Sigmoid colon (tissue), 7 donors: ENCODE data around the gene IL11. TPM values are rescaled to one million over a fixed set of nuclear protein-coding genes. Genes with fewer than 3 reads are reported as not detected.
A peak's percentile ranks its signal among the peaks of the same experiment; 100 is the strongest.

Experiments
- DNase-seq: peaks from one replicate; pipeline ENCODE4 v3.0.0-alpha.2; 2019
- H3K27ac ChIP-seq, 4 donors: fragments of 200-600 bp; sonication (generic); one replicate each; pipeline ENCODE4 v1.5.1; 2016 to 2019; ENCODE audit warnings: mild to moderate bottlenecking in 1 of 4
- H3K27me3 ChIP-seq, 3 donors: fragments of 200-600 bp; sonication (generic); one replicate each; pipeline ENCODE4 v1.5.1; 2019; ENCODE audit warnings: mild to moderate bottlenecking in 1 of 3
- H3K36me3 ChIP-seq, 4 donors: fragments of 200-600 bp; sonication (generic); one replicate each; pipeline ENCODE4 v1.5.1; 2016 to 2019
- H3K4me1 ChIP-seq, 4 donors: fragments of 200-600 bp; sonication (generic); one replicate each; pipeline ENCODE4 v1.5.1; 2017 to 2019
- H3K4me3 ChIP-seq, 4 donors: fragments of 200-600 bp; sonication (generic); one replicate each; pipeline ENCODE4 v1.5.1; 2017 to 2019; ENCODE audit warnings: mild to moderate bottlenecking in 2 of 4, moderate library complexity in 1 of 4
- H3K9me3 ChIP-seq, 4 donors: fragments of 200-600 bp in 3 of 4; sonication (generic) in 3 of 4; one replicate each; pipeline versions ENCODE4 v1.5.1 to v1.6.1; 2013 to 2019
- CTCF ChIP-seq, 4 experiments: fragments of 450-650 bp in 3 of 4; fragments of 200-600 bp in 1 of 4; IDR thresholded peaks; one replicate each; pipeline ENCODE4 v1.5.1; 2016 to 2019; ENCODE audit warnings: antibody characterized with exemption in 4 of 4, mild to moderate bottlenecking in 3 of 4, moderate library complexity in 2 of 4
- EP300 ChIP-seq, 4 donors: sonication (generic); formaldehyde crosslinking; IDR thresholded peaks; one replicate each; pipeline ENCODE4 v1.6.1; 2017; ENCODE audit warnings: antibody characterized with exemption in 4 of 4
- POLR2A ChIP-seq, 2 donors: fragments of 450-650 bp; IDR thresholded peaks; one replicate each; pipeline ENCODE4 v1.6.1; 2016; ENCODE audit warnings: antibody characterized with exemption in 2 of 2, mild to moderate bottlenecking in 2 of 2, moderate library complexity in 2 of 2
- POLR2AphosphoS5 ChIP-seq, 4 donors: sonication (generic); formaldehyde crosslinking; IDR thresholded peaks; one replicate each; pipeline ENCODE4 v1.6.1; 2017; ENCODE audit warnings: antibody characterized with exemption in 4 of 4
- WGBS, 2 donors: extraction: QIAGEN DNeasy Blood & Tissue Kit; methylation state at CpG; one replicate each; pipeline ENCODE4 v1.1.7; 2013; 5-methylcytosine and 5-hydroxymethylcytosine counted together
- intact Hi-C: fragments of 100-400 bp; cut with DNase I; formaldehyde crosslinking; loops from one replicate; pipeline ENCODE4 v1.15.1; 2023
- polyA plus RNA-seq, 3 donors: library from polyadenylated mRNA; stranded (reverse); fragments of 200-250 nt; gene quantifications; one replicate each; pipeline ENCODE4 v1.2.3, GENCODE V29; 2013
- total RNA-seq, 4 donors: library from RNA; depleted of rRNA; stranded (reverse); fragments of >200 nt; gene quantifications; one replicate each; pipeline ENCODE4 v1.1.0, GENCODE V29; 2016
- donor health status: healthy with polysubstance abuse.
- donor health status: Bipolar disorder and iron deficiency.
- donor health status: healthy.

Gene IL11
- total and polyA plus RNA-seq, 7 donors = 0.74 to 4.4 (median 0.81) TPM; not detected in 4

DNA sequence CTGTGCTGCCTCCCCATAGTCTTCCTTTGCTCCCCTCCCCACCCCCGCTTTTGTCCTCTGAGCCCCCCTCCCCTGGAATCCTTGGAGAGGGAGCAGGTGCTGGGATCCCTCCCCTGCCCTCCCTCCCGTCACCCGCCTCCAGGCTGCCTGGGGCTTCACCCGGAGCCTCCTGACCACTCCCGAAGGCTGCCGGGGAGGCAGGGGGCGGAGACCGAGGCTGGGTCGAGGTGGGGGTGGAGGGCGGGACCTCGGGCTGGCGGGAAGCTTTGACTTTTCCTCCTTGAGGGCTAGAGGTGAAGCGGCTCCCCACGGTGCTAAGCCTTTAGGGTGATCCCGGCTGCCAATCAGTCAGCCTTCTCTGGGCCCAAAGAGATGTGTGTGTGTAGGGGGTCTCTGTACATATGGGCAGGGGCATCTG lies 29.1 kb downstream of the IL11 start:
- Histone ChIP-seq H3K27ac (peak overlapping the region; percentile 88 to 97 (median 94)), H3K4me1 (peaks cover 0 to 29% (median 23%) of the 10 kb centered on the region in 4 donors), H3K36me3 (peaks cover 0 to 26% (median 14%) of the 10 kb centered on the region in 4 donors), H3K27me3 (peaks cover 0 to 3% (median 0%) of the 10 kb centered on the region in 3 donors), H3K4me3 (peak overlapping the region; percentile 55 to 96 (median 78)), H3K9me3 (no peaks in the 10 kb centered on the region)
- WGBS, 2 donors = 1 to 2% methylated on average over 15 of the region's 15 CpGs
- peak; percentile 91 for DNase-seq
- intact Hi-C loops = loop anchor here (2.0 to 5.0 kb wide), 3 partner anchors 39 to 314 kb away; partner anchors contain the start of gene U2AF2
- TF ChIP-seq POLR2A (IDR thresholded peaks at IDR 0.05) (no peak), POLR2AphosphoS5 (IDR thresholded peaks at IDR 0.05) (peak in 3 of 4 donors; percentile 8 to 29 (median 23))

DNA sequence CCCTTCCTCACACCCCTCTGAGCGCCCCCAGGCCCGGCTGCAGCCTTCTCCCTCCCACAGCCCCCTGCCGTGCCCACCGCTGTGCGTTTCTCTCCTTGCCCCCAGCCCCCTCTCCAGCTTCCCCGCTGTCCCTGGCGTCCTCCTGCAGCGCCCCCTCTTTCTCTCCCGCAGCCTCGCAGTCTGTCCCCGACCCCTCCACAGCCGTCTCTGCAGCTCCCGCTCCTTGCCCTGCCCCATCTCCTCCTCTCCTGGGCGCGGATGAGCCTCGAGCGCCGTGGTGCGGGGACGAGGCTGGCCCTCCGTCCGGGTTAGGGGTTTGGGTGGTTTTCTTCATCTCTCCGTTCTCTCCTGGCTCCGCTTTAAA lies 29.5 kb downstream of the IL11 start:
- DNase-seq = no peak
- H3K4me3 ChIP-seq = peak overlapping the region; percentile 55 to 96 (median 78)
- intact Hi-C loops = loop anchor here (2.0 to 5.0 kb wide), 3 partner anchors 38 to 314 kb away; partner anchors contain the start of gene U2AF2
- H3K36me3 ChIP-seq = peaks cover 0 to 25% (median 14%) of the 10 kb centered on the region in 4 donors
- H3K27me3 ChIP-seq = peaks cover 0 to 4% (median 0%) of the 10 kb centered on the region in 3 donors
- H3K9me3 ChIP-seq = no peaks in the 10 kb centered on the region
- H3K4me1 ChIP-seq = peaks cover 0 to 29% (median 23%) of the 10 kb centered on the region in 4 donors
- WGBS, 2 donors = 1 to 2% methylated on average over 24 of the region's 24 CpGs
- TF ChIP-seq POLR2AphosphoS5 (IDR thresholded peaks at IDR 0.05) (no peak), CTCF (IDR thresholded peaks at IDR 0.05) (peak in 1 of 4 experiments; percentile 17)
- peak overlapping the region; percentile 88 to 97 (median 94) for H3K27ac ChIP-seq

GRCh38 chr19:55339889-55340783 lies 30.1 kb downstream of the IL11 start:
- H3K4me3 ChIP-seq = peak overlapping the region; percentile 55 to 96 (median 78)
- H3K36me3 ChIP-seq = peaks cover 0 to 25% (median 14%) of the 10 kb centered on the region in 4 donors
- H3K27ac ChIP-seq = peak overlapping the region; percentile 88 to 97 (median 94)
- TF ChIP-seq POLR2AphosphoS5 (IDR thresholded peaks at IDR 0.05) (peak in 3 of 4 donors; percentile 99), CTCF (IDR thresholded peaks at IDR 0.05) (no peak), EP300 (IDR thresholded peaks at IDR 0.05) (no peak), POLR2A (IDR thresholded peaks at IDR 0.05) (peak; percentile 86 to 96)
- intact Hi-C loops = loop anchor here (1.0 to 5.0 kb wide), 4 partner anchors 38 to 315 kb away; partner anchors contain the start of gene U2AF2
- H3K27me3 ChIP-seq = peaks cover 0 to 4% (median 0%) of the 10 kb centered on the region in 3 donors
- H3K4me1 ChIP-seq = peaks cover 0 to 29% (median 23%) of the 10 kb centered on the region in 4 donors
- 2 to 3% methylated on average over 44 of the region's 44 CpGs for WGBS, 2 donors
- no peaks in the 10 kb centered on the region for H3K9me3 ChIP-seq
- DNase-seq = no peak

DNA sequence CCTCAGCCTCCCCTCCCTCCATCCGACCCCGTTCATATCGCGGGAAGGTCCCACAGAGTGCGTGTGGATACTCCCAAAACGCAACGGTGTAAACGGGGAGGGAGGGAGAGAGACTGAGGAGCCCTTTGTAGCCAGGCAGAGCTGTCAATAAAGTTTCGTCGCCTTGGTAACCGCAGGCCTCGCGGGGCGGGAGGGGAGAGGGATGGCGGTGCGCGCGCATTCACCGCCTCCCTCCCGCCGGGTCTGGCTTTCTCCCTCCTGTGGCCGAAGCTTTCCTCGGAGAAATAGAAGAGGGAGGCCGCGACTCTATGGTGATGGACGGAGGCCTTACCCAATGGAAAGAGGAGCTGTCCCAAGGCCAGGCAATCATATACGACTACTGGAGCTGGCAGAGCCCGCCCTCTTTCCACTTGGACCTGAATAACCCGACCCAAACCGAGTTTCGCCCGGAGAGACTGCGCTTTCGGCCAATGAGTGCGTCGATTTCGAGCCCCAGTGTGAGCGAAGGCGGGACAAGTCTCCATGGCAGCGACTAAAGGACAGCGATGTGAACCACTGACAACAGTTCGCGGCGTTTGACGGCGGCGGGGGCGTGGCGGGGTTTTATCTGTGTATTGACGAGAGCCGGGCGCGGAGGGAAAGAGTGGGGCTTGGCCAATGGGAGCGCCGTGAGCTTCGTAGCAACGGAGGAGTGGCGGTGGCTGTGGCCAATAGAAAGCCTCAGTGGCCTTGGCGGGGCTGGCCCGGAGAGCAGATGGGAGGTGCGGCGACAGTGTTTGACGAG lies 31.0 kb downstream of the IL11 start, which contains the start of gene KMT5C:
TSS of gene KMT5C (plus strand) at position 772 of the 784 bp plus-strand sequence. CDS start 2,061 bp downstream, outside the sequence.
- TF ChIP-seq CTCF (IDR thresholded peaks at IDR 0.05) (peak in 3 of 4 experiments; percentile 39 to 63 (median 40)), POLR2AphosphoS5 (IDR thresholded peaks at IDR 0.05) (peak; percentile 23 to 99 (median 30)), EP300 (IDR thresholded peaks at IDR 0.05) (no peak), POLR2A (IDR thresholded peaks at IDR 0.05) (peak; percentile 11 to 12)
- intact Hi-C loops = loop anchor here (1.0 kb wide), 1 partner anchor 44 kb away; no protein-coding TSS in a partner anchor
- Histone ChIP-seq H3K4me3 (peak within 1 kb of the TSS; percentile 55 to 96 (median 78)), H3K27ac (peak within 1 kb of the TSS; percentile 92 to 97 (median 94)), H3K4me1 (peaks cover 0 to 29% (median 23%) of the 10 kb centered on the region in 4 donors), H3K36me3 (peaks cover 0 to 25% (median 14%) of the 10 kb centered on the region in 4 donors), H3K27me3 (peaks cover 0 to 8% (median 0%) of the 10 kb centered on the region in 3 donors), H3K9me3 (no peaks in the 10 kb centered on the region)
- 0% methylated on average over 63 of the region's 63 CpGs for WGBS, 2 donors
- DNase-seq = peak; percentile 100
